ENCODE measurements around the gene CHAF1B.

The CHAF1B gene

DNA sequence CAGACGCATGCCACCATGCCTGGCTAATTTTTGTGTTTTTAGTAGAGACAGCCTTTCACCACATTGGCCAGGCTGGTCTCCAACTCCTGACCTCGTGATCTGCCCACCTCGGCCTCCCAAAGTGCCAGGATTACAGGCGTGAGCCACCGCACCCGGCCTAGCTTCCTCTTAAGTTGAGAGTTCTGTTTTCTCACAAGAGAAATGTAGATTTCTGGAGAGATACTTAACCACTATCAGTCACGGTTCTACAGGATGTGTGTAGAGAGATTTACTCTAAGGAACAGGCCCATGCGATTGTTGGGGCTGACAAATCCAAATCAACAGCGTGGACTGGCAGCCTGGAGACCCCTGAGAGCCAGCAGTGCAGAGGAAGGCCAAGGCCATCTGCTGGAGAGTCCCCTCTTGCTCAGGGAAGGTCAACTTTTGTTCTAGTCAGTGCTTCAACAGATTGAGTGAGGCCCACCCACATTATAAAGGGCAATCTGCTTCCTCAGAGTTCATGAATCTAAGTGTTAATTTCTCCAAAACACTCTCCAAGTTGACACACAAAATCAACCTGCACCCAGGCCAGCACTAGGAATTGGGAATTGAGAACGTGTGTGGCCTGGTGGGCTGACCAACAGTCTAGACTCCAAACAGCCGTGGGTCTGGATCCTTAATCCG is 38.7 kb downstream of the CHAF1B start:
- H3K27ac ChIP-seq, result no peak overlapping the region
- DNase-seq (ENCODE audit: low read depth, low spot score), result no peak

DNA sequence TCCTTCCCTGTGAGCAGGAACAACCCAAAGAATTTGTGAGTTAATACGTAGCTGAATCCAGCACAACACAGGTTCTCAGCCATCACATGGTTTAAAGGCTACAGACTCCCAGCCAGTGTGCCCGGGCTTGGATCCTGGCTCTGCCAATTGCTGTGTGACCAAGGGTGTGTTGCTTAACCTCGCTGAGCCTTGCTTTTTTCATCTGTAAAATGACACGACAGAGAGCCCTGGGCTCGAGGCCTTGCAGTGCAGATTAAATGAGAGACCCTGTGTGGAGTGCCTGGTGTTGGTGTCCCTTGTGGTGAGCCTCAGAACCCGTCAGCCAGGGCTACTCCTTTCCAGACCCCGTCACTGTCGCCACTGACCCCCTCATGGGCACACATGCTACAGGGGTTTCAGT is 39.4 kb downstream of the CHAF1B start:
- no peak for DNase-seq (ENCODE audit: low read depth, low spot score)
- no peak overlapping the region for H3K27ac ChIP-seq

DNA sequence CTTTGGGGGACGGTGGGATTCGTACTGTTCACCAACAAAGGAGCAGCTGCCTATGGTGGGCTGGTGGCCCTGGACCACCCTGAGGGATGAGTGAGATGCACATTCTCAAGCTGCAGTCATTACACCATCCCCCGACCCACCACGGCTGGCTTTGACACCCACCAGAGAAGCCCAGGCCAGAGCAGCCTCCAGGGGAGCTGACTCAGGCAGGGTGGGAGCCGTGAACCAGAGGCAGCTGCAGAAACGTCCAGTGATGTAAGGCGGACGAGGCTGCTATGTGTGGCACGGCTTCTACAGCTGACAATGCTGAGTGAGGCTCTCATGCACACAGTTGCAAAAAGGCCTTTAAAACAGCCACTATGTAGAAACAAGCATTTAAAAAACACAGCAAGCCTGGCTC is 40.1 kb downstream of the CHAF1B start:
- DNase-seq (ENCODE audit: low read depth, low spot score), result no peak
- no peak overlapping the region for H3K27ac ChIP-seq

DNA sequence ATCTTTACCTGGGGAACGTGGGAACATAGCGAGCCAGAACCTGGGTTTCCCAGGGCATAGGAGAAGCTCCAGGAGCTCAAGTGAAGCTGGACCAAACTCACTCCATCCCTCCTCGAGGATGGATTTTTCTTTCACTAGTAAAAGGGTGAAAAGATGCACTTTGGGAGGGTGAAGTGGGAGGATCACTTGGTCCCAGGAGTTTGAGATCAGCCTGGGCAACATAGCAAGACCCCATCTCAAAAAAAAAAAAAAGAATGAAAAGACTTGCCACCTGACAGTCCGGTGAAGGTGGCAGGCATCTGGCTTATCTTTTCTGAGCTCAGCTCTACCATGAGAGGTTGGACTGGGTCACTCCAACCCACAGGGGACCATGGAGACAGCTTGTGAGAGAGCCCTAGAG is 42.3 kb downstream of the CHAF1B start:
- no peak overlapping the region for H3K27ac ChIP-seq
- DNase-seq (ENCODE audit: low read depth, low spot score), result no peak

DNA sequence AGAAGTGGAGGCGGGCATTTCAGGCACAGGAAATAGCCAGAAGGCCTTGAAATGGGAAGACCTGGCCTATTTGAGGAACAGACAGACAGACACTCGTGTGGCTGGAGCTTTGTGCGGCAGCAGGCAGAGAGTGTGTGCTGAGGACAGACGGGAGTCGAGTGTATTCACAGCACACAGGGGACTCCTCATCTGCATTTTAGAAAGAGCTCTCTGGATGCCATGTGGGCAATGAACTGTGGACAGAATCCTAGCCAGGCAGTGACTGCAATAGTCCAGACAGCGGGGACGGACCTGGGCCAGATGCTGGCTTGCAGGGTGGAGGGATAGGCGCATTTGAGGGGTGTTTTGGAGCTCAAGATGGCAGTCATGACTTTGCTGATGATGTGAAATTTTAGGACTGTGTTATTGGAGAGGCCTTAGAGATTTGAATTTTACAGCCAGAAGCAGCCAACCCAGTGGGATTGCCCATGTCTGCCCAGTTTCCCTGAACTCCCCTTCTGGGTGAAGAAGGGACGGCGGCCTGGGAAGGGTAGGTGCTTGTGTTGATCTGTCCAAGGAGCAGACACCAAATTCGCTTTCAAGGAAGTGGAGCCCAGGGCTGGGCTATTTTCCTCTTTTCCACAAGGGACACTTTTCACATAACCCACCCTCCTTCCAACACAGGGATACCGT is 43.7 kb downstream of the CHAF1B start:
- H3K27ac ChIP-seq, result peak overlapping the region; percentile 94
- no peak for DNase-seq (ENCODE audit: low read depth, low spot score)

DNA sequence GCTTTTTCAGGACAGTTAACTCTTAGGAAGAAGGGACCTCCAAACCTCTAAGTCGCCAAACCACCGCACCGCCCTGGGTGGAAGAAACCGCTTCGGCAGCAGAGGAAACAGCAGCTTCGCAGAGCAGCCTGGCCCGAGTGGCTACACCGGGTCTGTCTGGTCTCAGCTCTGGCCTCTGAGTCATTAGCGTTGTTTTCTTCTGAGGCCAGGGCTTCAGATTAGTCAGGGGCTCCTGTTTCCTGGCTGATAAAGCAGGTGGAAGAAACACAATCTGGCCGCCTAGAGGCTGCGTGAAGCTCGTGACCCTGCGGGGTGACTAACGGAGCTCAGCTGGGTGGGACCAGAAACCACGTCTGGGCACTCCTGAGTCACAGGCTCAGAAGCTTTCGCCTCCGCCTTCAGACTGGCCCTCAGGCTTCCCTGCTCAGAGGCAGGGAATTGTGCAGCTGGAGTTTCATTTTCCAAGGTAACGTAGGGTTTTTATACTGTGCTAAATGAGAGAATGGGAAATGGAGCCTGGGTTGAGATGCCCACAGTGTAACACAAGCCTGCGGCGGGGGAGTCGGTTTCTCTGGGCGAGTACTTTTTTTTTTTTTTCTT is 44.9 kb downstream of the CHAF1B start:
- peak overlapping the region; percentile 94 for H3K27ac ChIP-seq
- DNase-seq (ENCODE audit: low read depth, low spot score), result peak; percentile 99

DNA sequence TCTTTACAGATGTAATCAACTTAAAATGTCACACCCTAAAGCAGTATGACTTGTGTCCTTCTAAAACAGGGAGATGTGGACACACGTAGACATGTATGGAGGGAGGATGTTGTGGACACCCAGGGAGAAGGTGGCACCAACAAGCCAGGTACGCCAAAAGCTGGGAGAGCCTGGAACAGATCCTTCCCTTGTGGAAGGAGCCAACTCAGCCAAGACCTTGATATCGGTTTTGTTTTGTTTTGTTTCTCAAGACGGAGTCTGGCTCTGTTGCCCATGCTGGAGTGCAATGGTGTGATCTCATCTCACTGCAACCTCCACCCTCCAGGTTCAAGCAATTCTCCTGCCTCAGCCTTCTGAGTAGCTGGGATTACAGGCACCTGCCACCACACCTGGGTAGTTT is 45.6 kb downstream of the CHAF1B start:
- peak overlapping the region; percentile 94 for H3K27ac ChIP-seq
- no peak for DNase-seq (ENCODE audit: low read depth, low spot score)

DNA sequence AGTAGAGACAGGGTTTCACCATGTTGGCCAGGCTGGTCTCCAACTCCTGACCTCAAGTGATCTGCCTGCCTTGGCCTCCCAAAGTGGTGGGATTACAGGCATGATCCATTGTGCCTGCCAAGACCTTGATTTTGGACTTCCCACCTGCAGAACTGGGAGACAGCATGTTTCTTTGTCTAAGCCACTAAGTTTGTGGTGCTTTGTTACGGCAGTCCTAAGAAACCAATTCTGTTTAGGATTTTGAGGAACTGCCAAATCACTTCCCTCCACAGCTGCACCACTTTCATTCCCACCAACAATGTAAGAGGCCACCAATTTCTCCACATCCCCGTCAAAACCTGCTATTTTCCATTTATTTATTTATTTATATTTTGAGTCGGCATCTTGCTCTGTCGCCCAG is 46.1 kb downstream of the CHAF1B start:
- DNase-seq (ENCODE audit: low read depth, low spot score), result no peak
- peak overlapping the region; percentile 94 for H3K27ac ChIP-seq

DNA sequence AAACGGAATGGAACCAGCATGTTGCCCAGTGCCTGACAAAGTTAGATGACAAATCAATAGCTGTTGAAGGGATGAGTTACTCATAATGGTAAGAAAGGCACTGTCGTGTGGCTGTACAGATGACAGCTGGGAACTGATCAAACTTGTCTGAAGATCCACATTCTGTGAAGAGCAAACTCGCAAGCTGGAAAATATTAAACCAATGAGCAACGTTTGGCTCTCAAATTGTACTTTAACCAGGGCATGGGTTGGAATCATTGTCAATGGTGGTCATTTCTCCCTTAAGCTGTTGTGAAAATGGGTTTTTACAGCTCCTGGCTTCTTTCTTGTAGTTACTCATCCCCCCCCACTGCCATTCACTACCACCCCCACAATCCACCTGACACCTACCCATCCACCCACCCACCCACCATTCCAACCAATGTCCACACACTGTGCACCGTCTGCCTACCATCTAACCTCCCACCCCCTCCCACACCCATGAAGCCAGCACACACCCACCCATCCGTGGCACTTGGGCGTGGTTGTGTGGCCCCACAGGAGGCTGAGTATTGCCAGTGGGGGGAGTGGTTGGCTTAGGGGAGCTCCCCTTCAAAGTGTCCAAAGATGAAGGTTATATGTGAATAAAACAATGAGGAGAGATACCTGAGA is 48.0 kb downstream of the CHAF1B start:
- no peak for DNase-seq (ENCODE audit: low read depth, low spot score)

DNA sequence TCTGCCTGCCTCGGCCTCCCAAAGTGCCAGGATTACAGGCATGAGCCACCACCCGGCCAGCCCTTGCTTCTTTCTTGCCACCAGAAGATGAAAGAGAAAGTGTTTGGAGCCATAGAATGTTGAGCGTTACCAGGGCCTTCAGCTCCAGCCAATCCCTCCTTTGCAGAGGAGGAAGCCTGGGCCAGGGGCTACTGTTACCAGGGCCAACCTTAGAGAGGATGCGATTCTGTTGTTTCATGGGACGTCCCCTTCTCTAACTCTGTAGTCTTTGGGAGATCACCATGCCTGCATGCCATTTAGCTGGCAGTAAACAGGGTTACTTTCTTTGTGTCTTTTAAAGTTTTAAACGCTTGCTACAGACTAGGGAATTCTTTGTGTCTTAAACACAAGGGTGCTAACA is 49.0 kb downstream of the CHAF1B start:
- H3K27ac ChIP-seq, result peak overlapping the region; percentile 69
- no peak for DNase-seq (ENCODE audit: low read depth, low spot score)

More for the DNA sequence above, 48.0 kb downstream of the CHAF1B start:
- H3K27ac ChIP-seq, result no peak overlapping the region

DNA sequence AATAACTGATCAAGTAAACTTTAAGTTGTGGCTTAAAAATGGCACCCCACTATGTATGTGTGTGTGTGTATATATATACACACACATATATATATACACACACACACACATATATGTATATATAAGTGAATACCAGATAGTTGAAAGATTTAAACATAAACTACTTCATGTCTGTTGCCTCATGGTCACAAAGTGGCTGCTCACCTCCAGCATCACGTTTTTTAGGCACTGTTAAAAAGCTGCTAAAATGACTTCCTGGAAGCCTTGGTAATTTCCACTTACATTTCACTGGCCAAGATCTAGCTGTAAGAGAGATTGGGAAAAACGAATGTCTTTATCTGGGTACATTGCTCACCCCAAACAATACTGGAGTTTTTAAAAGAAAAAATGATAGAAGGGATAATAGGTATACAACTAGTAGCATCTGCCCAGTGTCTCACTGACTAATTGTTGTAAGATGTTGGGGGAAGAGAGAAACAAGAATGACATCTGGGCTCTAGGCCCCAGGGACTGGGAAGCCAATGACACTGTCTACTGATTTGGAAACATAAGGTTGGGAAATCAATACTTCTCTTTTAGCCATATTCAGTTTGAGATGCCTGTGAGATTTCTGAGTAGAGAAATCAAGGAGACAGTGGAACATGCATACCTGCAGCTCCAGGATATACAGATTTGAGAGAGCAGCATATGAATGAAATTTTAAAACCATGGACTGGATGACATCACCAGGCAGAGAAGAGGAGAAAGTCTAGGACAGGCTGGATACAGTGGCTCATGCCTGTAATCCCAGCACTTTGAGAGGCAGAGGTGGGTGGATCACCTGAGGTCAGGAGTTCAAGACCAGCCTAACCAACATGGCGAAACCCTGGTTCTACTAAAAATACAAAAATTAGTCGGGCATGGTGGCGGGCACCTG is 51.9 kb downstream of the CHAF1B start:
- DNase-seq (ENCODE audit: low read depth, low spot score), result no peak
- peak overlapping the region; percentile 33 for H3K27ac ChIP-seq

DNA sequence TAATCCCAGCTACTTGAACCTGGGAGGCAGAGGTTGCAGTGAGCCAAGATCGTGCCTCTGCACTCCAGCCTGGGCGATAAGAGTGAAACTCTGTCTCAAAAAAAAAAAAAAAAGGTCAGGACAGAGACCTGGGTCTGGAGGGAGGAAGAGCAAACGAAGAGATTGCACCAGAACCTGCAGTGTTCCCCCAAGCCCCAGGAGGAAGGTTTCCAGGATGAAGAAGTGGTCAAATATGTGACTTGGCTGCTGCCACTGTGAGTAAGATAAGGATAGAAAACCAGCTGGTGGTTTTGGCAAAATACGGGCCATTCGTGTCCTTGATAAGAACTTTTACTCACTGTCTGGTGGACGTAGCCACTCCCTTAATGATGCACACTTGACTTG is 52.5 kb downstream of the CHAF1B start:
- peak overlapping the region; percentile 33 for H3K27ac ChIP-seq
- no peak for DNase-seq (ENCODE audit: low read depth, low spot score)

DNA sequence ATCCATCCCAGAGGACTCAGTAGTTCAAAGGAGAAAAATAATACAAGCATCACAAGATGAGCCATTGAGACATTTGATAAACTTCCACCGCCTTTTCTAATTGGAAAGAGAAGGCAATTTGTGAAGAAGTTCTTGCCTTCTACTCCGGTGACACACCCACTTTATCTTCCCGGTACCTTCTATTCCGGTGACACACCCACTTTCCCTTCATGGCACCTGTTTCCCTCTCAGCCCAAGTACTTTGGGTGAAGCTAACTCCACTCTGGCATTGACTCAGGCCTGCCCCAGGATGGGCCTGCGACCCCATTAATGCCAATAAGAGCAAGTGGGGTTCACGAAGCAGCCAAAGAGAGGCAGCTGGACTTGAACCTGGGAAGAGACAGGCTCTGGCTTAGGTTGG is 56.5 kb downstream of the CHAF1B start:
- no peak for DNase-seq (ENCODE audit: low read depth, low spot score)
- no peak overlapping the region for H3K27ac ChIP-seq

DNA sequence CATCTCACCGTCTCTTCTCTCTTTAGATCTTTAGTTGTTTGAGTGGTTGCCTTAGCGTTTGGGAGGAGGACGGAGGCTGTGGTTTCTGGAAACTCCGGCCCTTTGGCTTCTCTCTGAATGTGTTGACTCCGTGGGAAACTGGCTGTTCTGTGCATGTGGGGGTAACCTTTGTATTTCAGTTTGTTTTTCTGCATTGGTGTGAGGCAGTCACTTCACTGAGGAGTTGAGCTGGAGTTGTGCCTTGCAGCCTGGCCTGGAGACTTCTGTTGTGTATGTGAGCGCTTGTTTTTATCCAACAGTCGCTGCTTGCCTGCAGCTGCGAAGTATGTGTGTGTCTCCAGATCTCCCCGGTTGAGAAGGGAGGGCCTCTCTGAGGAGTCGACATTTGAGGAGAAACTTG is 61.1 kb downstream of the CHAF1B start:
- DNase-seq (ENCODE audit: low read depth, low spot score), result no peak

DNA sequence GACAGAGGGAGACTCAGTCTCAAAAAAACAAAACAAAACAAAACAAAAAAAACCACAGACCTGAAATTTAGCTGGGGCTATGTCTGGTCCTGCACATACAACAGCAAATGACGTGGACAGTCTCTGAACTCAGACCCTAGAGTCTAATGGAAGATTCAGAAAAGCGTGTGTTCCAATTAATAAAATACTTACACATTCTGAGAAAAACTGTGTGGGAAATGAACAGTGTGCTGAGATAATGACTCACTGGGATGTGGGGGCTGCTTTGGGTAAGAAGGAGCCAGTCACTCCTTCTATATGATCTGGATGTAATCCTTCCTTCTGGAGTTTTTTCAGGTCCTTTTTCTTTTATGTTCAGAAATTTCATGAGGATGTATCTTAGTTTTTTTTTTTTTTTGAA is 65.3 kb downstream of the CHAF1B start:
- no peak for DNase-seq (ENCODE audit: low read depth, low spot score)
- H3K27ac ChIP-seq, result no peak overlapping the region

More for the DNA sequence above, 61.1 kb downstream of the CHAF1B start:
- no peak overlapping the region for H3K27ac ChIP-seq

DNA sequence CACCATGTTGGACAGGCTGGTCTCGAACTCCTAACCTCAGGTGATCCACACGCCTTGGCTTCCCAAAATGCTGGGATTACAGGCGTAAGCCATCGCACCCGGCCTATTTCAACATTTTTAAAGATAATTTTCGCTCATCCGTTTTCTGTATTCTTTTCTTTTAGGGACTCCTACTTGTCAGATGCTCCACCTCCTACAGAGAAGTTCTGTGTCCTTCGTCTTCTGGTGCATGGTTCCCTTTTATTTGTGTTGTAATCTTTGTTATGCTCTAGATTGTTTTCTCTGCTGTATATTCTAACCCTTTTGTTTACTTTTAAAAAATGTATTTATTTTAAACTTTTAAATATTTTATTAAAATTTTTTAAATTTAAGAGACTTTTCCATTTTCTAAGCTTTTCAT is 66.3 kb downstream of the CHAF1B start:
- no peak overlapping the region for H3K27ac ChIP-seq
- no peak for DNase-seq (ENCODE audit: low read depth, low spot score)

DNA sequence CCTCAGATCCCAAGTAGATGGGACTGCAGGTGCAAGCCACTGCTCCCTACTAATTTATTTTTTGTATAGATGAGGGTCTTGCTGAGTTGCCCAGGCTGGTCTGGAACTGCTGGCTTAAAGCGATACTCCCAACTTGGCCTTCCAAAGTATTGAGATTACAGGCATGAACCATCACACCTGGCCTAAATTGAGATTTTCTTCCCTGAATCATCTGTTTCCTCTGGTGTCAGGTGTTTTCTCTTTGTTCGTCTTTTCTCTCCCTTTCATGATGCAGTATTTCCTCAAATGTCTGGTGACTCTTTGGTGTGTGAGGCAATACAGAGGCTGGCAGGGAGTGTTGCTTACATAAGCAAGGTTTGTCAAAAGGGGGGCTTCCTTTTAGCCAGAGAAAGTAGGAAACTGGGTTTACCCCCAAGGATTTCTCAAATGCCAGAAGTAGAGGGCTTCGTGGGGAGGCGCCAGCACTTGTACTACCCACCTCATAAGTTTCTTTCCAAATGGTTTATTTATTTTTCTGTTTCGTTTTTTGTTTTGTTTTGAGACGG is 67.2 kb downstream of the CHAF1B start:
- no peak for DNase-seq (ENCODE audit: low read depth, low spot score)
- H3K27ac ChIP-seq, result no peak overlapping the region

DNA sequence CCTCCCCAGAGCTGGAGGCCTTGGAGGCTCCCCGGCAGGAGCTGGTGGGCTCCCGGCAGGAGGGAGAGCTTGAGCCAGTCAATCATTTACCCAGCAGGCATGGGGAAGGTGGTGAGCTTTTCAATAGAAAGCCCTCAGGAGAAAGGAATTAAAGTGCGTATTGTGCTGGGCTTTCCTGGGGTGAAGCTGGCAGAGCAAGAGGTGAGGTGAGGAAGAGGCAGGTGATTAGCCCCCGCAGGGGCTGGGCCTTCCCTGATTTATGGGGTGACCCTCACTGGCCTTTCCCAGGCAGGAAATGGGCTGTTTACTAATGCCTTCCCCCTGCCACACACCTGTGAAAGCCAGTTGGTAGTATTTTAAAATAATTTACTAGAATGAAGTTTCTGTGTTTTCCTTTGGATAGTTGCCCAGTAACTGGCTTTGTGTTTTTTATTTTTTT is 68.9 kb downstream of the CHAF1B start:
- DNase-seq (ENCODE audit: low read depth, low spot score), result no peak
- H3K27ac ChIP-seq, result no peak overlapping the region

DNA sequence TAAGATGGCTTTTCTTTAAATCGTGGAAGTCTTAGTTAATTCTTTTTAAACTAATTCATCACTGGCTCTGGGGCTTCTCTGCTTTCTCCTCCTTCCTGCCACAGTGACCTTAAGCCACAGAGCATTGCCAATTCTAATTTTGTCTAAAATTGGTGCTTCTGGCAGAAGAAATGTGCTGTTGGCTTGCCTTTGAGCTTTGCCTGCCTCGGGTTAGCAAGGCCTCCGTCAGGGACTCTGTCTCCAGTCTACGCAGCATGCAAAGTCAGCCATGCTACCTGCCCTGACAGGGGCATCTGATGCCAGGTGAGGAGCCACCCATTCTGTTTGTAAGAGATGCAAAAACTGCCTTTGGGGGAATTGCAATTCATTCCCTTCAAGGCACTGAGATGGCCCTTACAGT is 69.5 kb downstream of the CHAF1B start:
- no peak overlapping the region for H3K27ac ChIP-seq
- DNase-seq (ENCODE audit: low read depth, low spot score), result no peak
